GM19193 (cell line): ENCODE results near the gene STK11.

Source experiments
- POLR2A ChIP-seq: IDR thresholded peaks from 4 replicates; pipeline ENCODE4 v1.6.1; 2011; ENCODE audit not compliant: insufficient read depth, insufficient read length; ENCODE audit errors: extremely low read depth

The STK11 gene

DNA sequence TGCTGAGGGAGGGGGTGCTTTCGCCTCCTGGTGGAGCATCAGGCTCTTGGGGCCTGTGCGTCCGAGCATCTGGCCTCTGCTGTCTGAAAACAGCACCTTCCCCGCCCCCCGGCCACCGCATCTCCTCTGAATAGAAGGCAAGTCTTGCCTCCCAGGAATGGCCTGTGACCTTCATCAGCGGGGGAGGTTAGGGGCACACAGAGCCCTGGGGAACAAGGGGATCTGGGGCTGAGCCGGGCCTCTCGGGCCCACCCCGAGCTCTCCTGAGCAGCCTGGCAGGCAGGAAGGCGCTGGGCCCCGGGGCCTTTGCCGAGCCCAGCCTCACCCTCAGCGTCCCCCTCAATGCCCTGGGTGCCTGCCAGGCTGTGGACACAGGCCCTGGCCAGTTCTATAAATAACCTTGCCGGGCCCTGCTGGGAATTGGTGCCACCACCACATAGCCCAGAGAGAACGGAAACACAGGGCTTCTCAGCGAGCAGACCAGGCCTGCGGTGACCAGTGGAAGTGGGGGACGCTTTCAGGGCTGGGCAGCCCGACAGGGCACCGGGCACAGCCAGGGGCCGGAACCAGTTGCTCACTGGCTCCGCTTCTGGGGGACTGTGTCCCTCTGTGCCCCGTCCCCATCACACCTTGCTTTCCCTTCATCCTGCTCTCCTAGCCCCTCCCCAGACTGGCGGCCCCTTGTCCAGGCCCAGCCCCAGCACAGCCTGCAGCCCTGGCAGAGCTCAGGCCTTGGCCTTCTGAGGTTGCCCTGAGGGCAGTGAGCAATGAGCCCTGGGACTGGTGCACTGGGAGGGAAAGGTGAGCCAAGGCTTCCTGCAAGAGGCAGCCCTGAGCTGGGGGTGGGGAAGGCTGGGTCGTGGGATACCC, 9.5 kb downstream of the STK11 start:
- no peak for TF ChIP-seq POLR2A

DNA sequence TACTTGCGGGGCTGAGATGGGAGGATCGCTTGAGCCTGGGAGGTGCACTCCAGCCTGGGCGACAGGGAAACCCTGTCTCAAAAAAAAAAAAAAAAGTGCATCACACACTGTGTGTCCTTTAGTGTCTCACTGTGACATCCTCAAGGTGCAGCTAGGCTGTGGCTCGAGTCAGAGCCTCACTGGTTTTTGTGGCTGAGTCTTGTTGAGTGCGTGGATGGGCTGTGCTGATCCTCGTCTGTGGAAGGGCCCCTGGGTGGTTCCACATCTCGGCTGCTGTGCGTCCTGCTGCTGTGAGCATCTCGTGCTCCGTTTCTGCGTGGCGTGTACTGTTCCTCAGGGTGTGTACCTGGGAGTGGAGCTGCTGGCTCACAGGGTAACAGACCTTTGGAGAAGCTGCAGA, 11.2 kb downstream of the STK11 start:
- no peak for TF ChIP-seq POLR2A

DNA sequence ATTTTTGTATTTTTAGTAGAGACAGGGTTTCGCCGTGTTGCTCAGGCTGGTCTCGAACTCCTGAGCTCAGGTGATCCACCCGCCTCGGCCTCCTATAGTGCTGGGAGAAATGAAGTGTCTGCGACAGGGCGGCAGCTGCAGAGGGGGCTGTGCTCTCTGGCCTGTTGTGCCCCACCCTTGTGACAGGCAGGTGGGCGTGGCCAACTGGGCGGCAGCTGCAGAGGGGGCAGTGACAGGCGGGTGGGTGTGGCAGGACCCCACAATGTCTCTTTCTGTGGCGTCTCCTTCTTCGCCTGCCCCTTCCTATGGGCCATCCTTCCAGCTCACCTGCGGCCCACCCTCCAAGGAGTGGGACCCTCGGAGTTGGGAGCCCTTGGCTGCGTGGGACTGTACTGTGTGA, 11.8 kb downstream of the STK11 start:
- no peak for TF ChIP-seq POLR2A

DNA sequence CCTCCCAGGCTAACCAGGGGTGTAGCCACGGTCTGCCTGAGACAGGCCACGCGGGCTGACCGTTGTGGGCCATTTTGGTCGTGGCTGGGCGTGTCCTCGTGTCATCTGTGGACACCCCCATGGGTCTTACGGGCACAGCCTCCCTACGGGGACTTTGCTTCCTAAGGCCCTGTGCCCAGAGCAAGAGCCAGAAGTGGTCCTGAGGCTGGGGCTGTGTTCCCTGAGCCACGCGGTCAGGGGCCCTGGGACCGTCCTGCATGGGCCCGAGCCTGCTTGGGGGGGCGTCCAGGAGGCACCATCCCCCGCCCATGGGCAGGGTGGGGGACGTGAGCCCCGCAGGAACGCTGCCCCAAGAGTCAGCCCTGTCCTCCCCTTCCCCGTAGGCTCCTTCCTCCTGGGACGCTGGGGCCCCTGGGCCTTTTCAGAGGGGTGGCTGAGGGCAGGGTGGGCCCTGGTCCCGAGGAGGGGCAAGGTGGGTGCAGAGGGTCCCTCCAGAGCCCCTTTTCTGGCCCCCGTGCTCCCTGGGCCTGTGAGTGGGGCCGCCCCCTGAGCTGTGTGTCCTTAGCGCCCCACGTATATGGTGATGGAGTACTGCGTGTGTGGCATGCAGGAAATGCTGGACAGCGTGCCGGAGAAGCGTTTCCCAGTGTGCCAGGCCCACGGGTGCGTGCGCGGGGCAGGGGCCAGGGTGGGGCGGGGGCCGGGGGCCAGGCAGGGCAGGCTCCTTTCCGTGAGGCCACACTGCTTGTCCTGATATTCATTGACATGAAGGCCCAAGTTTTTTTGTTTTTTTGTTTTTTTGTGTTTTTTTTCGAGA, 13.4 kb downstream of the STK11 start:
- TF ChIP-seq POLR2A, result no peak

DNA sequence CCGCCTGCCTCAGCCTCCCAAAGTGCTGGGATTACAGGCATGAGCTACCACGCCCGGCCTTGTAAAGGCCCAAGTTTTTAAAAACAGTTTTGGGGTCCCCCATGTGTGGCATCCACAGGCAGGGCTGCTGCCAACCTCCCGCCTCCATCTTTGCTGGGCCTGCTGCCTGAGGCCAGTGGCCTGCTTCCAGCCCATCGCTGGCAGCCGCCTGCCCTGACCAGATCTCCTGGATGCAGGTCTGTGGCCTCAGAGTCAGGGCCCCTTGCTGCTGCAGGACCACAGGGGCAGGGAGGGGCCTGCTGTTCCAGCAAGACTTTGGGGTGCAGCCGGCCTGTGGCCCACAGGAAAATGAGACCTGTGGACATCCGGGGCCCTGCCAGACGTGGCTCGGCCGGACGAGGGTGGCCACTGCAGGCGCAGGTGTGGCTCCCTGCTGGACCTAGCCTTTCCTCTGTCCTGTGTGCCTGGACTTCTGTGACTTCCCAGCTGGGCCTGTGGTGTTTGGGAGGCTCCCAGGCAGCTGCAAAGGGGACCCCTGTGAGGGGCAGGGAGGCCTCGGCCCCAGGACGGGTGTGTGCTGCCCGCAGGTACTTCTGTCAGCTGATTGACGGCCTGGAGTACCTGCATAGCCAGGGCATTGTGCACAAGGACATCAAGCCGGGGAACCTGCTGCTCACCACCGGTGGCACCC, 14.4 kb downstream of the STK11 start:
- TF ChIP-seq POLR2A, result no peak

DNA sequence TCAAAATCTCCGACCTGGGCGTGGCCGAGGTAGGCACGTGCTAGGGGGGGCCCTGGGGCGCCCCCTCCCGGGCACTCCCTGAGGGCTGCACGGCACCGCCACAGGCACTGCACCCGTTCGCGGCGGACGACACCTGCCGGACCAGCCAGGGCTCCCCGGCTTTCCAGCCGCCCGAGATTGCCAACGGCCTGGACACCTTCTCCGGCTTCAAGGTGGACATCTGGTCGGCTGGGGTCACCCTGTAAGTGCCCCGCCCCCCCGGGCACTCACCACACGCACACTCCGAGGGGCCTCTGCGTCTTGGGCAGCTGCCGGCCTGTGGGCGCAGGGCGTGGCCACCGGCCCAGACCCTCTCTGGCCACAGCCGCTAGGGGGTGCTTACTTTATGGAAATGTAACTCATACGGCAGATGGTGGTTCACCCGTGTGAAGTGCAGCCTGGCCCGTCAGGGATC, 14.9 kb downstream of the STK11 start:
- TF ChIP-seq POLR2A, result no peak

DNA sequence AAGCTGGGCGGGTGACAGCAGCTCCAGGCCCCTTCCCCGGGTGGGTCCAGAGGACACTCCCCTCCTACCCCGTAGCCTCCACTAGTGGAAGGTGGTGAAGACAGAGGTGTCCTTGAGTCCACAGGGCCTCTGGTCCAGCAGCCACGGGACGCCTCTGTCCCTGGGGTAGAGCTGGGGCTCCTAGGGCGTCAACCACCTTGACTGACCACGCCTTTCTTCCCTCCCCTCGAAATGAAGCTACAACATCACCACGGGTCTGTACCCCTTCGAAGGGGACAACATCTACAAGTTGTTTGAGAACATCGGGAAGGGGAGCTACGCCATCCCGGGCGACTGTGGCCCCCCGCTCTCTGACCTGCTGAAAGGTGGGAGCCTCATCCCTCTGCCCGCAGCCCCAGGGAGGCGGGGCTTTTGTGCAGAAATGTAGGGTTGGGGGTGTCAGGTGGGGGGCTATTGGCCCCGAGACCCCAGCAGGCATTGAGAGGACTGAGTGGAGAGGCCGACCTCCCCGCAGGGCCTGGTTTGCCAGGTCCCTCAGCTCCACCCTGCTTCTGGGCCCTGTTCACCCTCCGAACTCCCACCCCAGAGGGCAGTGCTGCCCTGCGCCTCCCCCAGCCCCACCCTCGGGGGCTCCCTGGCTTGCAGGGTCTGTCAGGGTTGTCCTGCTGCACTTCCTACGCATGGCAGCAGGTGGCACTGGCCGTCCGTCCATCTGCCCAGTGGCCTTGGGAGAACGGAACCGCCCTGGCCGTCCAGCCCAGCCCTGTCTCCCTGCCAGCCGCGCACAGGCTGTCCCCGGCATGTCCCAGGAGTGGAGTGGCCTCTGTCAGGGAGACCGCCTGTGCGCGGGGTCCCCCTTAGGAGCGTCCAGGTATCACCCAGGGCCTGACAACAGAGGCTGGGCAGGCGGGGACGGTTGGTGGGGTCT, 15.7 kb downstream of the STK11 start:
- TF ChIP-seq POLR2A, result no peak

DNA sequence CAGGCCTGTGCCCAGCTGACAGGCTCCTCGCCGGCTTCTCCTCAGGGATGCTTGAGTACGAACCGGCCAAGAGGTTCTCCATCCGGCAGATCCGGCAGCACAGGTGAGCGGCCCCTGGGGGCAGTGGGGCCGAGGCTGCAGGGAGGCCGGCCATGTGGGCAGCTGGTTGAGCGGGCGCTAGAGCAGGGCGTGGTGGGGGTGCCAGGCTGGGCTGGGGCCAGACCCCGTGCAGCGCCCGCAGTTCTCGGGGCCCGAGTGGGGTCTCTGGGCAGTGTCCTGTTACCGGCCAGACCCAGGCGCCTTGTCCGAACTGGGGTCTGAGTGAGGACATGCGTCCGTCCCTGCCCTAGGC, 16.3 kb downstream of the STK11 start:
- no peak for TF ChIP-seq POLR2A

DNA sequence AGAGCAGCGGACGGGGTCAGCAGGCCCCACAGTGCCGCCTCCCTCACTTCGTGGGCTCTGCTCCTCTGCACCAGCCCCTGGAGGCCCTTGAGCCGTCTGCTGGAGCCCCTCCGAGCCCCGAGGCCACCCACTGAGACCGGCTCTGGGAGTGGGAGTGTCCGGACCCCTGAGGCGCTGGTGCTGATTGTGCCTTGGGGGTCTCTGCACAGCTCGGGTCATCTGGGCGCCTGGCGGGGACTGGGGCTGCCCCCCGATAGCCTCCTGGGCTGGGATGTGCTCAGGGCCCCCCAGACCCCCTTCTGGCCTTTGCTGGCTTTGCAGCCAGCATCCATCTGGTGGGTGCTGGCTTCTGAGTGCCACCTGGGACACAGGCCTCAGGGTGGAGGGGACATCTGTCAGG, 16.8 kb downstream of the STK11 start:
- TF ChIP-seq POLR2A, result no peak

DNA sequence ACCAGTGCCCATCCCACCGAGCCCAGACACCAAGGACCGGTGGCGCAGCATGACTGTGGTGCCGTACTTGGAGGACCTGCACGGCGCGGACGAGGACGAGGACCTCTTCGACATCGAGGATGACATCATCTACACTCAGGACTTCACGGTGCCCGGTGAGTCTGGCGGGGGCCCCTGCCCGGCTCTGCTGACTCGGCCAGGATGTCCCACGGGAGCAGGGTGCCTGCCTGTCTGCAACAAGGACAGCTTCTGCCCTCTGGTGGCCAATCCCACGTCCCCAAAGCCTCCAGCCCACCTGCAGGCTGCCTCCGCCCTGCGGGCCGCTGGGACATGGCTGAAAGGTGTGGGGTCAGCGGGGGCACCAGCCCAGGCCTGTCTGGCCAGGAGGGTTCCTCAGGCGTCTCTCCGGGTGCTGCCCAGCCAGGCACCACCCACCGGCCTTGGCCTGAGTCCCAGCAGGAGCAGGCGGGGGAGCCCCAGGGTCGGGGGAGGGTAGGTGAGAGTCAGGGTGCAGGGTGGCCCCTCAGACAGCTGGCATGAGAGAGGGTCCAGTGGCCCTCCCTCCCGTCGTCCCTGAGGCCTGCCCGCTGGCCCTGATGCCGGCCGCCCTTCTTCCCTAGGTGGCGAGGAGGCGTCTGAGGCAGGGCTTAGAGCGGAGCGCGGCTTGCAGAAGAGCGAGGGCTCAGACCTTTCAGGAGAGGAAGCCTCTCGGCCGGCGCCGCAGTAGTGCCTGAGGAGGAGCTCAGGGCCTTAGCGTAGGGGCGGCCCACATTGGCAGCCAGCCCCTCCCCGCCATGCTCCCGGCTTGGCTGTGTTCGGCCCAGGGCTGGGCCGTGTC, 17.7 kb downstream of the STK11 start:
- TF ChIP-seq POLR2A, result no peak

DNA sequence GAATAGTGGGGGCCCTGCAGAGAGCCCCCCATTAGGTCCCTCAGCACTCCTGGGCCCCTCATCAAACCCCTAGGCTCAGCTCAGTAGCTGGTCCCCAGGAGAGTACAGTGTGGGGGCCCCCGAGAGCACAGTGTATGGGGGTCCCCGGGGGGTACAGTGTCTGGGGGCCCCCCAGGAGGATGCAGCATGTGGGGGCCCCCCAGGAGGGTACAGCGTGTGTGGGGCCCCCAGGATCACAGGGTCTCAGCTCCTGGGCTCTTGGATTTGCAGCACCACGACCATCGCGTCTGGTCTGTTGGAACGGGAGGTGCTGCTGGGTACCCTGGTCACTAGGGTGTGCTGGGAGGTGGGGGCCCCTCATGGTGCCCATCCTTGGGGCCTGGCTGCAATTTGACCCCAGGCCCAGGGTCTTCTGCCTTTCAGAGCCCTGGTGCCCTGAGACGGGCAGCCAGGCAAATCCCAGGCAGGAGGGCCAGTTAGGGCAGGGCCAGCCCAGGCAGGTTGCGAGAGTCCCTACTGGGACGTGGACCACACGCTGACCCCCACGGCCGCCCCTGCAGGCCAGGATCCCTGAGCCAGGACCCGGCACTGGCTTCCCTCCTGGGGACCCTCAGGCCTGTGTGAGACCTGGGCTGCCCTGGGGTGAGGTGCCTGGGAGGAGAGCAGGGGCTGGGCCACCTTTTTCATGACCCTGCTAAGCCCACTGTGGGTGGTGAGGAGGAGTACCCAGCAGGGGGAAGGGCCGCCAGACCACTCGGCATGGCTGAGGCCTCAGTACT, 18.7 kb downstream of the STK11 start:
- no peak for TF ChIP-seq POLR2A

DNA sequence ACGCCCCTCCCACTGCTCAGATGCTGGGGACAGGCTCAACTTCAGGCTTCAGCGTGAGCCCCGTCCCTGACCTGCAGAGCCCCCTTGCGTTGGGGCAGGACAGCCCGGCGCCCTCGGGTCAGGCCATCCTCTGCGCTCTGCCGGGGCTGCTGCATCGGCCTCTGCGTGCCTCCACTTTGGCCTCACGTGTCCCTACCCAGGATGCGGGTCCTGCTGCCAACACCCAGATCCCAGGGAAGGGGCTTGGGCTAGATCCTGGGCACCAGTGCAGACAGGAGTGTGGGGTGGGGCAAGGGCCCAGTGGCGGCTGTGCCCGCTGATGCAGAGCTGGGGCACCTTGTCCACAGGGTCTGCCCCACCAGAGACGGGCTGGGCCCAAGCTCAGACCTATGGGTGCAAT, 19.3 kb downstream of the STK11 start:
- TF ChIP-seq POLR2A, result no peak

DNA sequence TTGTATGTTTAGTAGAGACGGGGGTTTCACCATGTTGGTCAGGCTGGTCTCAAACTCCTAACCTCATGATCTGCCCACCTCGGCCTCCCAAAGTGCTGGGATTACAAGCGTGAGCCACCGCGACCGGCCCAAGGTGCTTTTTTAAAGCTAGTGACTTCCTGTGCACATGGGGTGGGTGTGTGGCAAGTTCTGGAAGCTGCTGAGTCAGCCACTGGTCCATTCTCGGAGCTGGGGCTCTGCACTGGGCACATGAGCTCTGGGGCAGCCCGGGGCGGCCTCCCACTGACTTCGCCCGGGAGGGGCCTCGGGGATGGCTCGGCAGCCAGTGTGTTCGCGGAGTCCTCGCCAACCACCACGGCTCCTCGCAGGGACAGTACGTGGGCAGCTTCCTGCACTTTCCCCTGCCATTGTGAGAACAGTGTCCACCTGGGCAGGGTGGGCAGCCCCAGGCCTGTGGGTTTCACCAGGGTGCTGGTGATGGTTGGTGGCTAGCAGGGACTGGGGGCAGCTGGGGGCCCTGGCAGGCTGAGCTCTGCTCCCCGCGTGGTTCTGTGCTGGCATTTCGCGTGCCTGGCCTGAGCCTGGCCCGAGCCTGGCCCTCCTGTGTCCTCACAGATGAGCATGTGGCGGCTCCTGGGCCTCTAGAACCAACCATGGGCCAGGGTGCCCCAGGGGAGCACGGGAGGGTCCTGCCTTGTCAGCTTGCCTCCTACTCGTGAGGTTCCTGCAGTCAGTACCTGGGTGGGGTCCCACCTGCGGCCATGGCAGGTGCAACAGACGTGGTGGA, 20.1 kb downstream of the STK11 start:
- no peak for TF ChIP-seq POLR2A

DNA sequence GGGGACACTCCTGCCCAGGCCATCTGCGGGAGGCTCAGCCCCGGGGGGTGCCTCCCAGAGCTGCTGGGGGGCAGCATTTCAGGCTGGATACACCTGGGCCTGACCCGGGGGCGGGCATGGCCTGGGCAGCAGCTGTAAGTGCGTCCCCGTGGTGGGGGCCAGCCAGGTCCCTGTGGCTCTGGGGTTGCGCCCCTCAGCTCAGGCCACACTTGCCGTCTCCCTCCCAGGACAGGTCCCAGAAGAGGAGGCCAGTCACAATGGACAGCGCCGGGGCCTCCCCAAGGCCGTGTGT, 20.6 kb downstream of the STK11 start:
- no peak for TF ChIP-seq POLR2A
